Activated CD4-positive, alpha-beta T cell treated with anti-CD3 and anti-CD28 coated beads, Interleukin-2, amount 10 ng/mL, durations not matched to agents 7 days and 5 days (primary cell): ENCODE results near the gene ADAT2. TPM values are rescaled to one million over a fixed set of nuclear protein-coding genes. Genes with fewer than 3 reads are reported as not detected.

ENCODE experiments used
- CTCF ChIA-PET: fragments of 350-600 bp; sonication (Branson Sonifier 250); formaldehyde crosslinking; loops from one replicate; lab custom pipeline; 2021; ENCODE audit warnings: antibody characterized with exemption; lab: Charles Lee
- POLR2A ChIA-PET: fragments of 350-600 bp; sonication (Branson Sonifier 250); formaldehyde crosslinking; loops from one replicate; lab custom pipeline; 2021; ENCODE audit warnings: antibody characterized with exemption; lab: Charles Lee
- DNase-seq: peaks from one replicate; pipeline ENCODE4 v3.0.0-alpha.2; 2020
- H3K27ac Mint-ChIP-seq: one replicate; pipeline ENCODE4 v1.8.0; 2021; ENCODE audit warnings: mild to moderate bottlenecking, moderate library complexity, mixed read lengths
- H3K27me3 Mint-ChIP-seq: one replicate; pipeline ENCODE4 v1.8.0; 2021; ENCODE audit warnings: mixed read lengths
- H3K36me3 Mint-ChIP-seq: one replicate; pipeline ENCODE4 v1.8.0; 2021; ENCODE audit warnings: low read depth, mixed read lengths
- H3K4me1 Mint-ChIP-seq: one replicate; pipeline ENCODE4 v1.8.0; 2021; ENCODE audit warnings: mixed read lengths
- H3K4me3 Mint-ChIP-seq: one replicate; pipeline ENCODE4 v1.8.0; 2021; ENCODE audit warnings: mild to moderate bottlenecking, moderate library complexity, mixed read lengths
- H3K9me3 Mint-ChIP-seq: one replicate; pipeline ENCODE4 v1.8.0; 2021; ENCODE audit warnings: mixed read lengths
- total RNA-seq, 2 experiments: library from RNA; stranded (reverse); gene quantifications; one replicate each; pipeline ENCODE4 v1.2.3, GENCODE V29; 2021

The ADAT2 gene
- total RNA-seq, 2 experiments from 2014 or later, result 19.1 to 20.2 TPM

- no peak for DNase-seq
- no peaks in the 10 kb centered on the region for H3K36me3 Mint-ChIP-seq
- POLR2A ChIA-PET, result no interaction called here
- CTCF ChIA-PET, result no interaction called here
- no peak overlapping the region for H3K4me3 Mint-ChIP-seq
- peaks cover 12% of the 10 kb centered on the region for H3K27me3 Mint-ChIP-seq
- peaks cover 4% of the 10 kb centered on the region for H3K9me3 Mint-ChIP-seq
- H3K27ac Mint-ChIP-seq, result no peak overlapping the region
- no peaks in the 10 kb centered on the region for H3K4me1 Mint-ChIP-seq
Observed at GRCh38 chr6:143376375-143376774, 74.1 kb downstream of the ADAT2 start.

GRCh38 chr6:143375022-143375585 lies 75.4 kb downstream of the ADAT2 start:
- Mint-ChIP-seq H3K4me3 (no peak overlapping the region), H3K9me3 (peaks cover 4% of the 10 kb centered on the region), H3K27me3 (peaks cover 12% of the 10 kb centered on the region), H3K36me3 (no peaks in the 10 kb centered on the region), H3K4me1 (no peaks in the 10 kb centered on the region), H3K27ac (no peak overlapping the region)
- CTCF ChIA-PET, result no interaction called here
- no peak for DNase-seq
- POLR2A ChIA-PET, result no interaction called here

- H3K9me3 Mint-ChIP-seq, result peaks cover 4% of the 10 kb centered on the region
- no peaks in the 10 kb centered on the region for H3K36me3 Mint-ChIP-seq
- POLR2A ChIA-PET, result no interaction called here
- no peaks in the 10 kb centered on the region for H3K4me1 Mint-ChIP-seq
- no peak for DNase-seq
- no peak overlapping the region for H3K4me3 Mint-ChIP-seq
- CTCF ChIA-PET, result no interaction called here
- H3K27ac Mint-ChIP-seq, result no peak overlapping the region
- peaks cover 7% of the 10 kb centered on the region for H3K27me3 Mint-ChIP-seq
Observed at GRCh38 chr6:143374014-143374413, 76.5 kb downstream of the ADAT2 start.

Other genes with a start within 250 kb of the ADAT2 start
- 10 to 100 TPM; 16.9 to 20.5 TPM for gene PEX3, start 110 bp upstream of the ADAT2 start, total RNA-seq
- gene FUCA2, start 61.0 kb upstream of the ADAT2 start, total RNA-seq, result 10 to 100 TPM in 1 of 2 experiments, 1 to 10 TPM in 1; 6.5 to 10.0 TPM
- gene PHACTR2, start 227.3 kb upstream of the ADAT2 start, total RNA-seq, result 10 to 100 TPM; 30.9 to 43.8 TPM